Stromal cell of bone marrow (primary cell): ENCODE data around the gene ARHGEF12.
A peak's percentile ranks its signal among the peaks of the same experiment; 100 is the strongest.

ENCODE experiments used
- DNase-seq: peaks from one replicate; pipeline ENCODE4 v3.0.0-alpha.2; 2012; ENCODE audit warnings: low read depth

ARHGEF12 gene

GRCh38 chr11:120386318-120386717, 50.1 kb downstream of the ARHGEF12 start:
- DNase-seq: no peak

GRCh38 chr11:120386774-120387371, 50.7 kb downstream of the ARHGEF12 start:
- DNase-seq: no peak

- no peak for DNase-seq
Observed at GRCh38 chr11:120388261-120388660, 52.0 kb downstream of the ARHGEF12 start.

DNA sequence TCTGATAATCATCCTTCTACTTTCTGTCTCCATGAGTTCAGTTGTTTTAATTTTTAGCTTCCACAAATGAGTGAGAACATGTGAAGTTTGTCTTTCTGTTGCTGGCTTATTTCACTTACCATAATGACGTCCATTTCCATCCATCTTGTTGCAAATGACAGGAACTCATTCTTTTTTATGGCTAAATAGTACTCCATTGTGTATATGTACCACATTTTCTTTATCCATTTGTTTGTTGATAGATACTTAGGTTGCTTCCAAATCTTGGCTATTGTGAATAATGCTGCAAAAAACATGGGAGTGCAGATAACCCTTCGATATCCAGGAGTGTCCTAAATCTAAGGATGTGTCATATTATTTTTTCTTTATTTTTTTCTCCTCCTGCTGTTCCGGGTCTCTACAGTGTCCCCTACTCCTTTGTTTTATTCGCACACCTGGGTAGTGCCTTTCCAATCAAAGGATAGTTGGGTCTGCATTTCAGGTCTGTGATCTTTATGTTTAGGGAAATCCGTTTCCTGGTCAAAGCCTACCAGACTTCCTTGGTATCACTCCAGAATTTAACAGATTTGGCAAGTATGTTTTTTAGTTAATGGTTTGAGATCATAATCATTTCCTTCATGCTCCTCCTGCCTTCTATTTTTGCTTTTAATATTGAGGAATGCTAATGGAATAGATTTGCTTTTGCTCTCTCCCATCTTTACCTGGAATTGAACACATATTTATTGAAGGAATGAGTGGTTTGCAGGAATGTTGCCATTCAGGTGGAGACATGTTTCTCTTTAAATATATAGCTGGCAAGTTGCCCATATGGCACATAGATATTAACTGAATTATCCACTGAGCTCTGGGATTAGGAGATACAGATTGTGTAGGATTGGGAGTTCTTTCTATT, 53.7 kb downstream of the ARHGEF12 start:
- no peak for DNase-seq

- no peak for DNase-seq
Observed at GRCh38 chr11:120390585-120390922, 54.3 kb downstream of the ARHGEF12 start.

- no peak for DNase-seq
Observed at GRCh38 chr11:120391292-120391691, 55.1 kb downstream of the ARHGEF12 start.

GRCh38 chr11:120391854-120392253, 55.6 kb downstream of the ARHGEF12 start:
- DNase-seq: no peak

- DNase-seq: no peak
Observed at GRCh38 chr11:120392314-120392713, 56.1 kb downstream of the ARHGEF12 start.

GRCh38 chr11:120392793-120393192, 56.6 kb downstream of the ARHGEF12 start:
- DNase-seq: no peak

- no peak for DNase-seq
Observed at GRCh38 chr11:120394119-120394518, 57.9 kb downstream of the ARHGEF12 start.

DNA sequence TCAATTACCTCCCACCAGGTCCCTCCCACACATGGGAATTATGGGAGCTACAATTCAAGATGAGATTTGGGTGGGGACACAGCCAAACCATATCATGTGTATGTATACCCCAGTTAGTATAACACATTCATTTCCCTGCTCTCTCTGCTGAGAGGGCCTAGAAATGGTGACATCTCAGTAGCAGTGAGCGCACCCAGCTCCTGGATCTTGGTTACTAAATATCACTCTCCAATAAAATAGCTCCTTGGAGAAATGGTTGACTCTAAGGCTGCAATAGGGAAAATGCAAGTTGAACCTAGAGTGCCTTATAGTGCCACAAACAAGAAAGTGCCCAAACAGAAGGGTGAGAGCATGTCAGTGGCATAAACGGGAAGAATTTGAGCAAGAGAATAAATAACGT, 59.6 kb downstream of the ARHGEF12 start:
- no peak for DNase-seq

DNA sequence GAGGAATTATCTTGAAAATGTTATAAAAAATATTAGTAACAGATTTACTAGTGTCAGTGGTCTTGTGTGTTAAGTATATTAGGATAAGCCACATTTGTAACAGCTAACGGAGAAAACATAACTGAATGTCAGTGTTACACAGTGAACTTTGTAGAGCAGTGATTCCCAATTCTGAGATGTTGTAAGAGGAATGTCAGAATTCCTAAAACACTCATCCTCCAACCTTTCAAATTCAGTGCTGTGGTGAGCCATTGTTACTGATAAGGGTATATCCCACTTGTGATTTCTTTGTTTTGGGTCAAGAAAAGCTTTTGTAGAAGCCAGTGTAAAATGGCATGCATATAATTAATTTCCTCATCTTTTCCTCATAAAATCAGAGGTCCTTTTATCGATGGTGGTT, 61.9 kb downstream of the ARHGEF12 start:
- no peak for DNase-seq

GRCh38 chr11:120399307-120399706, 63.1 kb downstream of the ARHGEF12 start:
- DNase-seq: no peak

GRCh38 chr11:120400564-120401364, 64.6 kb downstream of the ARHGEF12 start:
- peak; percentile 98 for DNase-seq

DNA sequence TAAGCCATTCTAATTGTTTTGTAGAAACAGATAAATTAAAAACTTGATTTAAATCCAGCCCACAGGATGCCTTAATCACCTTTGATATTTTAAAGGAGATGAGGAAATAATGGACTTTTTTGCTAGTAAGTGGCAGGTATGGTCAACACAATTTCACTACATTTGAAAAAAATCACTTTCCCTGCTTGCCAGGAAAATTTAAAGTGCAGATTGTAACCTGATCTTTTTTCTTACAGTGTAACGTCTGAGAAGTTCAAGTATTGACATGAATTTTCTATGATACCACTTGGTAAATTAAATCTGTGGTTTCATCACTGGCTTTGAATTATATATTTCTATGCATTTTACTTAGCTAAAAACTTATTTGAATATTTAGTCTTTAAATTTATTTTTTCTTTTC, 65.3 kb downstream of the ARHGEF12 start:
- no peak for DNase-seq

DNA sequence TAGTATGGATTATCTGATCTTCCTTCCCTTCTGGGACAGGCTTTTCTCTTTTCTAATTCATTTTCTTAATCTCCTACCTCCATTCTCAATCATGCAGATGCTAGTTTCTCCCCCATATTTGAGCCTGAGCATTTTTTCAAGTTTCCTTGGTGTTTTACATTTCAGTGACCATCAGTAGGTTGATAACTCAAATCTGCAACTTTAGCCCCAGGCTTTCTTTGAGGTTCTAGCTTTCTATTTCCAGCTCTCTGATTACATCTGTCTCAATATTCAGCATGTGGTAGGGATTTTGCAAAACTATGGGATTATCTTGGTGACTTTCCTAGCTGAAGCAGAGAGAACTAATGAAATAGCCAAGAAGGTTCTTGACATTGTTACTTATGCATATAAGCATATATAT, 67.8 kb downstream of the ARHGEF12 start:
- no peak for DNase-seq

DNA sequence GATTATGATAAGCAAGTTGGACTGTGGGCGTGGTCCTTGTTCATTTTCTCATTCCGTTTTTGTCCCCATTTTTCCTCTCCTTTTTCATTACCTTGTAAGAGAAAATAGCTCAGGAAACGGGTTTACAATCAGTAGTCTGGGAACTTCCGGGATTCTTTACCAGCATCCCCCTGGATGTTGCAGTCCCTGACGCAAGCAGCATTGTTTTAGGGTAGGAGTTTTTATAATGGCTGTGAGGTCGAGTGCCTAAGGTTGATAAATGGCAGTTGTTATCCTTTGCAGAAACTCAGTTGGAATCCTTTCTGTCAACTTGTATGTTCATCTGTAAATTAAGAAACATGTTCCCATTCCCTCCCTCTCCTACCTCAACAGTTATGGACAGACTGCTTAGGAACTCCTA, 68.3 kb downstream of the ARHGEF12 start:
- no peak for DNase-seq

DNA sequence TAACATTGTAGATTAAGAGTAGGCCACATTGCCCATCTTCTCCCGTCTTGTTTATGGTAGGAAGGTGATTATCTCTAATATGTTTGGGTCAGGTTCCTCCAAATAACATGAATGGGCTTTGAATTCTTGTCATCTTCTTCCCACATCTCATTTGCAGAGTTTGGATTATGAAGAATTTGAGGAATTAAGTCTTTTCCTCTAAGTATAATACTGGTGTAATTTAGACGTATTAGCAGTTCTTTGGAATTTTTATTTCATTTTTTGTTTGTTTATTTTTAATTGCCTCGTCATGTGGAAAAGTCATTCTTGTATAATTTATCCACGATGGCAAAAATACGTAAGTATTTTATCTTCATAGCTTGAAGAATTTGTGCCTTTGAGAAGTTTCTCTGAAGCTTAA, 73.4 kb downstream of the ARHGEF12 start:
- no peak for DNase-seq

- DNase-seq: no peak
Observed at GRCh38 chr11:120410622-120411380, 74.6 kb downstream of the ARHGEF12 start.

GRCh38 chr11:120413480-120413879, 77.3 kb downstream of the ARHGEF12 start:
- no peak for DNase-seq

GRCh38 chr11:120420572-120420971, 84.4 kb downstream of the ARHGEF12 start:
- DNase-seq: no peak
